Kasumi-1 (cell line): ENCODE measurements around the gene CAPN9.

Experiments used
- DNase-seq, 2 experiments: peaks; one replicate each; lab custom pipeline; 2025; lab: John Stamatoyannopoulos, UW

Gene CAPN9

GRCh38 chr1:230768903-230769570 lies 21.8 kb downstream of the CAPN9 start:
- no peak for DNase-seq

GRCh38 chr1:230770317-230770716 lies 23.1 kb downstream of the CAPN9 start:
- DNase-seq, result no peak

GRCh38 chr1:230771773-230772354 lies 24.7 kb downstream of the CAPN9 start:
- DNase-seq, result no peak

- DNase-seq, result peak; percentile 13 to 25
Observed at GRCh38 chr1:230772457-230773395, 25.5 kb downstream of the CAPN9 start.

- DNase-seq, result no peak
Observed at GRCh38 chr1:230773396-230774033, 26.3 kb downstream of the CAPN9 start.

- DNase-seq, result no peak
Observed at GRCh38 chr1:230778916-230779590, 31.9 kb downstream of the CAPN9 start.

GRCh38 chr1:230781131-230781530 lies 33.9 kb downstream of the CAPN9 start:
- DNase-seq, result no peak

- DNase-seq, result no peak
Observed at GRCh38 chr1:230781594-230781993, 34.4 kb downstream of the CAPN9 start.

GRCh38 chr1:230784163-230784562 lies 37.0 kb downstream of the CAPN9 start:
- no peak for DNase-seq

GRCh38 chr1:230785636-230786384 lies 38.6 kb downstream of the CAPN9 start:
- DNase-seq, result no peak

GRCh38 chr1:230786385-230786753 lies 39.2 kb downstream of the CAPN9 start:
- no peak for DNase-seq

GRCh38 chr1:230787471-230787870 lies 40.3 kb downstream of the CAPN9 start:
- DNase-seq, result no peak

- DNase-seq, result no peak
Observed at GRCh38 chr1:230788561-230789275, 41.5 kb downstream of the CAPN9 start.

GRCh38 chr1:230790026-230790425 lies 42.8 kb downstream of the CAPN9 start:
- DNase-seq, result no peak

GRCh38 chr1:230791986-230792564 lies 44.9 kb downstream of the CAPN9 start:
- no peak for DNase-seq

- DNase-seq, result peak in 1 of 2 experiments; percentile 14
Observed at GRCh38 chr1:230792691-230793462, 45.7 kb downstream of the CAPN9 start.

GRCh38 chr1:230793463-230793745 lies 46.2 kb downstream of the CAPN9 start:
- no peak for DNase-seq

- DNase-seq, result no peak
Observed at GRCh38 chr1:230794431-230794830, 47.2 kb downstream of the CAPN9 start.

GRCh38 chr1:230794871-230795605 lies 47.9 kb downstream of the CAPN9 start:
- no peak for DNase-seq
